ENCODE results near the gene SIGLEC1. TPM values are rescaled to one million over a fixed set of nuclear protein-coding genes. Genes with fewer than 3 reads are reported as not detected.

The SIGLEC1 gene
- total RNA-seq, 4 donors from 2014 or later, result 5.2 to 33.9 (median 13.1) TPM

DNA sequence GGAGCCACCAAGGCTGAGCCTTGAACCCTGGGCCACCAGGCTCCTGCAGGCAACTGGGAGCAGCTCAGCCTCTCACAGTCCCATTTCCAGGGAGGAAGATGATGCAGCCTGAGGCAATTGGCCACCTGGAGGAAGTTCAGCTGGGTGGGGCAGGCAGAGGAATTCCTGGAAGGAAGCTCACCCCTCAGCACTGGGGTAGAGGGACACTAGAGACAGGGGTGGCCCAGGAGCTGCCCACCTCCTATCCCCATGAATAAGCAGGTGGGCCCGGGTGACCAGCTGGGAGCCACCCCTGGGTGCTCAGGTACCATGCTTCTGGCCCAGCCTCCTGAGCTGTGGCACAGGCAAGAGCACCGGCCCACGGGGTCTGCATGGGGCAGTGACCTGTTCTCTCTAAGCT lies 16.5 kb upstream of the SIGLEC1 start:
- H3K9me3 ChIP-seq, result no peaks in the 10 kb centered on the region
- no peak for DNase-seq (ENCODE audit: low spot score in 2 of 2)
- no peak overlapping the region for H3K27ac ChIP-seq
- H3K27me3 ChIP-seq, result peaks cover 0 to 11% of the 10 kb centered on the region in 2 donors
- TF ChIP-seq, protein P1, sequence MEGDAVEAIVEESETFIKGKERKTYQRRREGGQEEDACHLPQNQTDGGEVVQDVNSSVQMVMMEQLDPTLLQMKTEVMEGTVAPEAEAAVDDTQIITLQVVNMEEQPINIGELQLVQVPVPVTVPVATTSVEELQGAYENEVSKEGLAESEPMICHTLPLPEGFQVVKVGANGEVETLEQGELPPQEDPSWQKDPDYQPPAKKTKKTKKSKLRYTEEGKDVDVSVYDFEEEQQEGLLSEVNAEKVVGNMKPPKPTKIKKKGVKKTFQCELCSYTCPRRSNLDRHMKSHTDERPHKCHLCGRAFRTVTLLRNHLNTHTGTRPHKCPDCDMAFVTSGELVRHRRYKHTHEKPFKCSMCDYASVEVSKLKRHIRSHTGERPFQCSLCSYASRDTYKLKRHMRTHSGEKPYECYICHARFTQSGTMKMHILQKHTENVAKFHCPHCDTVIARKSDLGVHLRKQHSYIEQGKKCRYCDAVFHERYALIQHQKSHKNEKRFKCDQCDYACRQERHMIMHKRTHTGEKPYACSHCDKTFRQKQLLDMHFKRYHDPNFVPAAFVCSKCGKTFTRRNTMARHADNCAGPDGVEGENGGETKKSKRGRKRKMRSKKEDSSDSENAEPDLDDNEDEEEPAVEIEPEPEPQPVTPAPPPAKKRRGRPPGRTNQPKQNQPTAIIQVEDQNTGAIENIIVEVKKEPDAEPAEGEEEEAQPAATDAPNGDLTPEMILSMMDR (IDR thresholded peaks at IDR 0.05), result no peak
- TF ChIP-seq POLR2A (IDR thresholded peaks at IDR 0.05) (no peak), EP300 (IDR thresholded peaks at IDR 0.05) (no peak)
- H3K4me3 ChIP-seq, result no peak overlapping the region
- peaks cover 0 to 31% (median 0%) of the 10 kb centered on the region in 4 donors for H3K4me1 ChIP-seq
- 81 to 95% methylated on average over 3 of the region's 3 CpGs for WGBS, 2 donors
- H3K36me3 ChIP-seq, result no peaks in the 10 kb centered on the region

DNA sequence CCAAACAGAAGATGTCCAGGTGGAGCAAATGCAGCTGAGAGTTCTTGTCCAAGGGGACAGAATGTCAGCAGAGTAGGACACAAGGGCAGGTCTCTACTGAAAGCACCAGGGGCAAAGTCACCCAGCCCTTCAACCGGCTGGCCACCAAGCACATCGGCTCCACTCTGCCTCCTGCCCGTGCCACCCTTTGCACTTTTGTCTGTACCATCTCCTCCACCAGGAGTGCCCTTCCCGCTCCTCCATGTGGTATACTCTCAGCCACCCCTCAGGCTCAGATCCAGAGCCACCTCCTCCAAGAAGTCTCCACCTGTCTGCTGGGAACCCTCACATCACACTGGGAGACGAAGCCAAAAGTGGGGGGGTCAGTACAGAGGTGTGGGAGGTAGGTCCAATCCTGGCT lies 16.0 kb upstream of the SIGLEC1 start:
- Histone ChIP-seq H3K27me3 (peaks cover 0 to 8% of the 10 kb centered on the region in 2 donors), H3K4me1 (peaks cover 0 to 27% (median 0%) of the 10 kb centered on the region in 4 donors), H3K36me3 (no peaks in the 10 kb centered on the region), H3K9me3 (no peaks in the 10 kb centered on the region), H3K27ac (peak overlapping the region in 1 of 4 donors; percentile 60), H3K4me3 (no peak overlapping the region)
- no peak for DNase-seq (ENCODE audit: low spot score in 2 of 2)
- TF ChIP-seq, protein P1 (IDR thresholded peaks at IDR 0.05), result no peak
- TF ChIP-seq POLR2A (IDR thresholded peaks at IDR 0.05) (no peak), EP300 (IDR thresholded peaks at IDR 0.05) (no peak)
- WGBS, 2 donors, result 88 to 90% methylated on average over 5 of the region's 5 CpGs

DNA sequence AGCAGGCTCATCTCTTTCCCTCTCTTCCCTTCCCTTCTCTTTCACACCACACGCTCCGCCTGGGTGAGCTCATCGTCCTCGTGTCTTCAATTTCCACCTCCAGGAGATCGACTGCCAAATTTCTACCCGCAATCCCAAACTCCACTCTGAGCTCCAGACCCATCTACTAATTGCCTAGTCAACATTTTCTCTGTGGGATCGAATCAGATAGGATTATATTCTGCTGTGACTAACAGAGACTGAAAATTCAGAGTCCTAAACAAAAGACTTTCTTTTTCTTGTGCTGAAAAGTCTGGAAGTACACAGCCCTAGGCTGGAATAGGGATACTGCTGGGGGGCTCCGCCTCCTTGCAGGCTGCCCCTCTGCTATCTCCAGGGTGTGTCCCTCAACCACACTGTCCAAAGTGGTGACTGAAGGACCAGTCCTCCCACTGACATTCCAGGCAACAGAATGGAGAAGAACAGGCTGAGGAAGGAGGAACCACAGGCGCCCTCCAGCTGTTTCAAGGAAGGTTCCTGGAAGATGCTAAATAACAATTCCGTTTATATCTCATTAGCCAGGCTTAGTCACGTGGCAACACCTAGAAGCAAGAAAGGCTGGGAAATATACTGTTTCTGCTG lies 15.1 kb upstream of the SIGLEC1 start:
- TF ChIP-seq EP300 (IDR thresholded peaks at IDR 0.05) (peak in 1 of 2 donors; percentile 42), POLR2A (IDR thresholded peaks at IDR 0.05) (no peak)
- Histone ChIP-seq H3K4me3 (no peak overlapping the region), H3K4me1 (peaks cover 0 to 19% (median 0%) of the 10 kb centered on the region in 4 donors), H3K27ac (peak overlapping the region in 3 of 4 donors; percentile 34 to 74 (median 60)), H3K9me3 (no peaks in the 10 kb centered on the region), H3K36me3 (no peaks in the 10 kb centered on the region), H3K27me3 (no peaks in the 10 kb centered on the region)
- 24 to 27% methylated on average over 11 of the region's 11 CpGs for WGBS, 2 donors
- peak in 1 of 2 donors; percentile 57 for DNase-seq (ENCODE audit: low spot score in 2 of 2)

DNA sequence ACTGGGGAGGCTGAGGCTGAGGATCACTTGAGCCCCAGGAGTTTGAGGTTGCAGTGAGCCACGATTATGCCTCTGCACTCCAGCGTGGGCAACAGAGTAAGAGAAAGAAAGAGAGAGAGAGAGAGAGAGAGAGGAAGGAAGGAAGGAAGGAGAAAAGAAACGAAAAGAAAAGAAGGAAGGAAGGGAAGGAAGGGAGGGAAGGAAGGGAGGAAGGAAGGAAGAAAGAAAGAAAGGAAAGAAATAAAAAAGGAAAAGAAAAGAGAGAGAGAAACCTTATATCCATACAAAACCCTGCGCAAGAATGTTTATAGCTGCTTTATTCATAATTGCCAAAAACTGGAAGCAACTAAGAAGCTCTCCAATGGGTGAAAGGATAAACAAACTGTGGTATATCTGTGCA lies 12.0 kb upstream of the SIGLEC1 start:
- no peak overlapping the region for H3K27ac ChIP-seq
- peaks cover 0 to 12% (median 0%) of the 10 kb centered on the region in 4 donors for H3K4me1 ChIP-seq
- no peak overlapping the region for H3K4me3 ChIP-seq
- WGBS, 2 donors, result 79 to 81% methylated on average over 4 of the region's 4 CpGs
- no peak for DNase-seq (ENCODE audit: low spot score in 2 of 2)
- no peaks in the 10 kb centered on the region for H3K27me3 ChIP-seq
- H3K9me3 ChIP-seq, result no peaks in the 10 kb centered on the region
- TF ChIP-seq, protein P1 (IDR thresholded peaks at IDR 0.05), result no peak
- TF ChIP-seq EP300 (IDR thresholded peaks at IDR 0.05), result no peak
- no peak for TF ChIP-seq POLR2A (IDR thresholded peaks at IDR 0.05)
- no peaks in the 10 kb centered on the region for H3K36me3 ChIP-seq

DNA sequence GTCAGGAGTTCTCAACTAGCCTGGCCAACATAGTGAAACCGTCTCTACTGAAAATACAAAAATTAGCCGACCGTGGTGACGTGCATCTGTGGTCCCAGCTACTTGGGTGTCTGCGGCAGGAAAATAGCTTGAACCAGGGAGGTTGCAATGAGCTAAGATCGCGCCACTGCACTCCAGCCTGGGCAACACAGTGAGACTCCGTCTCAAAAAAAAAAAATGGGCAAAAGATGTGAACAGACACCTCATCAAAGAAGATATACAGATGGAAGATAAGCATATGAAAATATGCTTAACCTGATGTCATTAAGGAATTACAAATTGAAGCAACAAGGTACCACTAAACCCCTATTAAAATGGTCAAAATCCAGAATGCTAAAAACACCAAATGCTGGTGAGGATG lies 10.9 kb upstream of the SIGLEC1 start:
- 93 to 98% methylated on average over 8 of the region's 8 CpGs for WGBS, 2 donors
- no peak for DNase-seq (ENCODE audit: low spot score in 2 of 2)
- Histone ChIP-seq H3K36me3 (no peaks in the 10 kb centered on the region), H3K4me3 (no peak overlapping the region), H3K9me3 (no peaks in the 10 kb centered on the region), H3K27me3 (no peaks in the 10 kb centered on the region), H3K27ac (no peak overlapping the region), H3K4me1 (peaks cover 0 to 12% (median 0%) of the 10 kb centered on the region in 4 donors)
- no peak for TF ChIP-seq POLR2A (IDR thresholded peaks at IDR 0.05)
- TF ChIP-seq, protein P1 (IDR thresholded peaks at IDR 0.05), result no peak
- no peak for TF ChIP-seq EP300 (IDR thresholded peaks at IDR 0.05)
